Brain pericyte (primary cell): ENCODE results near the gene TEAD1.

Source experiments
- DNase-seq: peaks from one replicate; pipeline ENCODE4 v3.0.0-alpha.2; 2012; ENCODE audit warnings: low read depth, low spot score

TEAD1 gene

DNA sequence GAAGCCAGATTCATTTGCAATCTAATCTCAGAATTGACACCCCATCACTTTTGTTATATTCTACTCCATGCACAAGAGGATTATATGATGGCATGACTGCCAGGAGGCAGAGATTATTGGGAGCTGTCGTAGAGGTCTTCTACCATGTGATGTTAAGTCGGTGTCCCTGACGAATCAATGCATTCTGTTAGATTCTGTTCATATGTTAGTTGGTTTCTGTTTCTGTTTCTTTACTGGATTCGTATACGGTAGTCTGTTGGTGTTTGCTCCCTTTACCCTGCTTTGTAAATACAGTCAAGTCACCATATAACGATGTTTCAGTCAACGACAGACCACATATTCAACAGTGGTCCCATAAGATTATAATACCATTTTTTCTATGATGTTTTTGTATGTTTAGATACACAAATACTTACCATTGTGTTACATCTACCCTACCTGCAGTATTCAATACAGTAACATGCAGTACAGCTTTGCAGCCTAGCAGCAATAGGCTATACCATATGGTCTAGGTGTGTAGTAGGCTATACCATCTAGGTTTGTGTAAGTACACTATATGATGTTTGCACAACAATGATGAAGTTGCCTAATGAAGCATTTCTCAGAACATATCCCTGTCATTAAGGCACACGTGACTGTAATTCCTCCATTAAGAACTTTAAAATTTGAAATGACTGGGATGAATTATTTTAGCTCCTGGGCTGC lies 312.1 kb downstream of the TEAD1 start:
- no peak for DNase-seq

DNA sequence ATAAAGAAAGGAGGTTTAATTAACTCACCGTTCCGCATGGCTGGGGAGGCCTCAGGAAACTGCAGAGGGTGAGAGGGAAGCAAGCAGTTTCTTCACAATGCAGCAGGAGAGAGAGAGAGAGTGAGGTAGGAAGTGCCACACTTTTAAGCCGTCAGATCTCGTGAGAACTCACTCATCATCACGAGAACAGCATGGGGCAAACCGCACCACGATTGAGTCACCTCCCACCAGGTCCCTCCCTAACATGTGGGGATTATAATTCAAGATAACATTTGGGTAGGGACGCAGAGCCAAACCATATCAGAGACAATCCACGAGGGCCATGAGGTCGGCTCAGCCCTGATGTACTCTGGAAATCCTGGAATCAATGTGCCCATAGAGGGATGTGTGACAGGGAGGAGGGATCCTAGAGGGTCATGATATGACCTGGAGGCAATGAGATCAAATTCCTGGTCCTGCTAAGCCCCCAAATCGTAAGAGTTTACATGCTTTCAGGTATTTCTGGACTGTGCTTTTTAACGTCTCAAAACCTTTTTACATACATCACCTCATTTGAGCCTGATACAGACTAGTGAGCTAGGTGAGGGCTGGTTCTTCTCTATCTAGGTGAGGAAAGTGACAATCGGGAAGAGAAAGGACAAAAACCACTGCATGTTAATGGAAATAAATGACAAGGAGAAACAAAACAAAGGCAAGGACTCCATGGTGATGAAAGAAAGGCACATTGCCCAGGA lies 315.4 kb downstream of the TEAD1 start:
- DNase-seq = no peak

DNA sequence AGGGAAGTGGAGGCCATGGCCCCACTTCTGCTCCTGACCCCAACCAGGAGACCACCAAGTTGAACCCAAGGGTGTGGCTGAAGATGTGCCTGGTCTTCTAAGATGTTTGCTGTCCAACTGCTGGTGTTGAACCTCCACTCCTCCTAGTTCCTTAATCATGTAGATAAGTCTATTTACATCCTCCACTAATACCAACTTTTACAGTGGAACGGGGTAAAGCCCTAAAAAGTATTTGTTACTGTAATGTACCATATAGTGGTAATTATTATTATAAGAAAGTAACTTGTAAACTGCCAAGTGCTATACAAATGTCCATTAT lies 315.9 kb downstream of the TEAD1 start:
- DNase-seq = no peak

DNA sequence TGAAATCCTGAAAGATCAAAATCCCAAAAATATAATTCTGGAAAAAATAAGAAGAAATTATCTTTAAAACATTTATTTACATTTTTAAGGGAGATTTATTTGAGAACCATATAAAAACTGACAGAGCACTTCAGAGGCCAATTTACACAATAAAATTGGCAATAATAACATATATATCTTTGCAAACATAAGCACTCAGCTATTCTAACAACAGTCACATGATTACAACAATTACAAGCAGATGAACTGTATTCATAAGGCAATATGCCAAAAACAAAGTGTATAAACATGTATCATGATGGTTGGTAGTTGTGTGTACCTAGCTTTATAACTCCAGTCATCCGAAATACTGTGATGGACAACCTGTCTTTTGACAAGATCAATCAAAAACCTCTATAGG lies 317.2 kb downstream of the TEAD1 start:
- DNase-seq = no peak

DNA sequence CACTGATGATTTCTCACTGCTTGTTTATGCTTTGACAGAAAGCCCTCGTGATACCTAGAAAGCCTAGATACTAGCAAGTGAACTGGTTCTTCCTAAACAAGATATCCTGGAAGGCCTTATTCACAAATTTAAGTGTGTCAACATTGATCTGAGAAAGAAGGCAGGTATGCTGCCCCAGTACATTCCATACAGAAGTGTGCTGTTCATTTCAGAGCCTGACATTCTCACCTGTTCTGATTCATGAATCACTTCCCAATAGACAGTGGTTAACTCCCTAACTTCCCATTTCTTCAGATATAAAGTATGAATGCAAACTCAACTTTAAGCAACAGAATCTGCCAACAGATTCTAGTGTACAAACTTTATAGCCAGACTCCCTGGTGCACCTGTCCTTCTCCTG lies 319.4 kb downstream of the TEAD1 start:
- no peak for DNase-seq
